HUES6 (cell line): ENCODE results near the gene BICD2.

Source experiments
- H3K27ac ChIP-seq: 2 replicates; pipeline ENCODE4 v1.7.0; 2013; ENCODE audit warnings: low read depth, mild to moderate bottlenecking, low read length, inconsistent platforms
- H3K27me3 ChIP-seq: 2 replicates; pipeline ENCODE4 v1.6.1; 2013; ENCODE audit warnings: low read length; ENCODE audit not compliant: control insufficient read depth, insufficient read depth
- H3K36me3 ChIP-seq: 2 replicates; pipeline ENCODE4 v1.6.1; 2013; ENCODE audit warnings: low read length; ENCODE audit not compliant: control insufficient read depth, insufficient read depth
- H3K4me1 ChIP-seq: 2 replicates; pipeline ENCODE4 v1.6.1; 2013; ENCODE audit warnings: low read length; ENCODE audit not compliant: control insufficient read depth, insufficient read depth
- H3K4me3 ChIP-seq: 2 replicates; pipeline ENCODE4 v1.5.1; 2013; ENCODE audit warnings: low read depth, low read length
- H3K9ac ChIP-seq: one replicate; pipeline ENCODE4 v1.6.1; 2013; ENCODE audit warnings: mild to moderate bottlenecking, low read length
- H3K9me3 ChIP-seq: 2 replicates; pipeline ENCODE4 v1.6.1; 2013; ENCODE audit warnings: low read depth, low read length; ENCODE audit not compliant: control insufficient read depth, insufficient read depth

BICD2 gene

DNA sequence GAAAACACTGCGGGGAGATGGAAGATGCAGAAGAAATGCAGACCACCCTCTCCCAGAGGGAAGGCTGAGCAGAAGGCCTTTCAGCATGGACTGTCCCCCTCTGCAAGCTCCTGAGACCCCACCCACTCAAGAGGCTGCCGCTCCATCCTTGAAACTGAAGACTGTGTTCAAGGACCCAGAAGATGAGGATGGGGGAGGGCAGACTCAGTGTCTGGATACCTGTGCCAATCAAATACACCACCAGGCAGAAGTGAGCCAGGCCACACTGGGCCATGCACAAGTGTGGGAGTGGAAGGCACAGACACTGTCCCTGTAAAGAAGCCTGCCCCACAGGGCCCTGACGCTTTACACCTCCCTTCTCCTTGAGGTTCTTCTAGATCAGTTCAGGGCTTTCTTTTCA lies 54.7 kb downstream of the BICD2 start:
- H3K36me3 ChIP-seq: peaks cover 50% of the 10 kb centered on the region
- H3K27me3 ChIP-seq: no peaks in the 10 kb centered on the region
- H3K9me3 ChIP-seq: no peaks in the 10 kb centered on the region
- no peaks in the 10 kb centered on the region; the same call in 1 of the 2 replicates for H3K4me1 ChIP-seq
- H3K4me3 ChIP-seq: no peak overlapping the region
- H3K27ac ChIP-seq: no peak overlapping the region
- H3K9ac ChIP-seq: no peak overlapping the region

DNA sequence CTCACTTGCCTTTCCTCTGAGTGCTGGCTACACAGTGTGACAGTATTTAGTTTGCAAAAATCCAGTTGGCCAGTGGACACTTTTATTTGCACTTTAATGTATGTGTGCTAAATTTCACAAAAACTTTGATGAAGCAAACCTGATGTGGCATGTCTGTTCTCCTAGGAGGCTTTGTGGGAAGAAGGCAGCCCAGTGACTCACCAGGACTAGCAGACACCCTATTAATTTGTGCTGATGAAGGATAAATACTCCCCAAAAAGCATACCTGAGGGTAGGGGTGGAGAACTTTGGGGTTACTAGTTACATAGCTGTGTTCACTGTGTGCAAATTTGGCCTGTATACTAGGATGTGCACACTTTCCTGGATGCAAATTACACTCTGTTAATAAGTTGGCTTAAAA lies 55.4 kb downstream of the BICD2 start:
- Histone ChIP-seq H3K4me3 (no peak overlapping the region), H3K27me3 (no peaks in the 10 kb centered on the region), H3K4me1 (no peaks in the 10 kb centered on the region; the same call in 1 of the 2 replicates), H3K27ac (no peak overlapping the region), H3K36me3 (peaks cover 43% of the 10 kb centered on the region), H3K9ac (no peak overlapping the region), H3K9me3 (no peaks in the 10 kb centered on the region)

DNA sequence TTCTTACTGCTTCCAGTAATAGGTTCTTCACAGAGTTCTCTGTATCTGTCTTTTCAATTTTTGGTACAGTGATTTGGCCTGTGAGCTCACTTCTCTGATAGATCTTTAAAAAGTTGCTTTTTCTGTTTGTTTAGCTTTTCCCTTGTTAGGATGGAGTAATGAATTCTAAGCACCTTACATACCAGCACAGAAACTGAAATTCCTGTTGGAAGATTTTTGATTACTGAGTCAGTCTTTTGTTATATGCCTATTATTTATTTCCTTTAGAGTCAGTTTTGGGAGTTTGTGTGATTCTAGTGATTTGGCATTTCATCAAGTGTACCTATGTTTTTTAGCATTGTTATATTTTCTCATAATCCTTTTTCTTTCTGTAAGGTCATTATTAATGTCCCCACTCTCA lies 57.1 kb downstream of the BICD2 start:
- no peaks in the 10 kb centered on the region for H3K9me3 ChIP-seq
- peaks cover 26% of the 10 kb centered on the region for H3K36me3 ChIP-seq
- H3K27ac ChIP-seq: no peak overlapping the region
- no peaks in the 10 kb centered on the region; the same call in 1 of the 2 replicates for H3K4me1 ChIP-seq
- H3K27me3 ChIP-seq: no peaks in the 10 kb centered on the region
- no peak overlapping the region for H3K9ac ChIP-seq
- H3K4me3 ChIP-seq: no peak overlapping the region

DNA sequence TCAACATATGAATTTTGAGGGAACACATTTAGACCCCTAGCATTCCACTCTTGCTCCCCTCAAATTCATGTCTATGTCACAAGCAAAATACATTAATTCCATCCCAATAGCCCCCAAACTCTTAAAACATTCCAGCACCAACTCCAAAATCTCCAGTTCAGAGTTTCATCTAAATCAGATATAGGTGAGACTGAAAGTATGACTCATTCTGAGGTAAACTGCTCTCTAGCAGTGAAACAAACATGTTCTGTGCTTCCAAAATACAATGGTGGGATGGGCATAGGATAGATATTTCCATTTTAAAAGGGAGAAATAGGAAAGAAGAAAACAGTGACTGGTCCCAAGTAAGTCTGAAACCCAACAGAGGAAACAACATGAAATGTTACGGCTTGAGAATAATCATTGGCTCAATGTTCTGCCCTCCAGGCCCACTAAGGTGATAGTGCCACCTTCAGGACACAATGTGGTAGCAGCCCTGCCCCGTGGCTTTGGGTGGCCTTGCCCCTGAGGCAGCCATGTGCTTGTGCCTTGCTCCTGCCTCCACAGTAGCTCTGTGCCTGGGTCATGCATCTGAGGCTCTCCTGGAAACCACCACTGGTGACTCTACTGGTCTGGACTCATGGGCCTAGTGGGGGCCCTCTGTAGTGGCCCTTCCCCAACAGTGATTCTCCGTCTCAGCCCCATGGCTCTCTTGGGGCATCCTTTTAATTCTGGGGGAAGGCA lies 58.3 kb downstream of the BICD2 start:
- Histone ChIP-seq H3K9ac (no peak overlapping the region), H3K9me3 (no peaks in the 10 kb centered on the region), H3K4me3 (no peak overlapping the region), H3K4me1 (no peaks in the 10 kb centered on the region; the same call in 1 of the 2 replicates), H3K36me3 (peaks cover 16% of the 10 kb centered on the region), H3K27me3 (no peaks in the 10 kb centered on the region), H3K27ac (no peak overlapping the region)

DNA sequence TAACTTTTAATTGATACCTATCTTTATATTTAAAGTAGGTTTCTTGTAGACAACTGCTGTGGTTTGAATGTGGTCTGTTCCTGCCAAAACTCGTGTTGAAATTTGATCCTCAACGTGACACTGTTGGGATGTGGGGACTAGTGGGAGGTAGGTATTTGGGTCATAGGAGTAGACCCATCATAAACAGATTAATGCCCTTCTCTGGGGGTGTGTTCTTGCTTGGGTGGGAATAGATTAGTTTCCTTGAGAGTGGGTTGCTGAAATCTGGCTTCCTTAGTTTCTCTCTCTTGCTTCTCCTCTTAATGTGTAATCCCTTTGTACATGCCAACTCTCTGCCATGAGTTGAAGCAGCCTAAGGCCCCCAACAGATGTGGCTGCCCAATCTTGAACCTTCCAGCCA lies 60.1 kb downstream of the BICD2 start:
- H3K4me1 ChIP-seq: no peaks in the 10 kb centered on the region; the same call in 1 of the 2 replicates

DNA sequence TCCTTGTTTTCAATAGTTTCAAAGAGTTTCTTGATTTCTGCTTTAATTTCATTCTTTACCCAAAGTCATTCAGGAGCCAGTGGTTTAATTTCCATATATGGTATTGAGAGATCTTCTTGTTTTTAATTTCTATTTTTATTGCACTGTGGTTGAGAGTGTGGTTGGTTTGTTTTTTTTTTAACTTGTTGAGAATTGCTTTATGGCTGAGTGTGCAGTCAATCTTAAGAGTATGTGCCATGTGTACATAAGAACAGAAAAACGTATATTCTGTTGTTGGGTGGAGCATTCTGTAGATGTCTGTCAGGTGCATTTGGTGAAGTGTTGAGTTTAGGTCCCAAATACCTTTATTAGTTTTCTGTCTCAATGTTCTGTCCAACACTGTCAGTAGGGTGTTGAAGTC lies 68.0 kb downstream of the BICD2 start:
- H3K27me3 ChIP-seq: no peaks in the 10 kb centered on the region
- peaks cover 18% of the 10 kb centered on the region; the same call in 1 of the 2 replicates for H3K9me3 ChIP-seq
- H3K4me1 ChIP-seq: no peaks in the 10 kb centered on the region
- no peaks in the 10 kb centered on the region for H3K36me3 ChIP-seq
- no peak overlapping the region for H3K9ac ChIP-seq
- H3K4me3 ChIP-seq: no peak overlapping the region
- no peak overlapping the region for H3K27ac ChIP-seq

More for the DNA sequence above, 60.1 kb downstream of the BICD2 start:
- Histone ChIP-seq H3K27ac (no peak overlapping the region), H3K9ac (no peak overlapping the region), H3K9me3 (no peaks in the 10 kb centered on the region), H3K4me3 (no peak overlapping the region), H3K36me3 (peaks cover 2% of the 10 kb centered on the region; the same call in 1 of the 2 replicates), H3K27me3 (no peaks in the 10 kb centered on the region)

DNA sequence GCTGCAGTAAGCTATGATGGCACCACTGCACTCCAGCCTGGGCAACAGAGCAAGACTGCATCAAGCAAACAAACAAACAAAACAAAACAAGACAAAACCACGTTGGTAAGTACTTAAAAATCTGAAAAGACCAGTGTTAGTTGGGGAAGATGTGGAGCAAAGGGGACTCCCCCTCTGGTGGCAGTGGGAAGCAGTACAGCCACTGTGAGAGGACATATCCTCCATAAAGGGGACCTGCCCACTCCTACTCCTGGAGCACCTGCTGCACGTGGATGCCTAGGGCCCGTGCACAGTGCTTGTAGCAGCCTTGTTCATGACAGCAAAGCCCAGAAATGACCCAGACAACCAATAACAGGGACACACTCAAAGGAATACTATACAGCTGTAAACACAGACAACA lies 77.7 kb downstream of the BICD2 start:
- Histone ChIP-seq H3K9me3 (no peaks in the 10 kb centered on the region), H3K4me3 (no peak overlapping the region), H3K27ac (no peak overlapping the region), H3K27me3 (no peaks in the 10 kb centered on the region), H3K4me1 (no peaks in the 10 kb centered on the region), H3K9ac (no peak overlapping the region), H3K36me3 (no peaks in the 10 kb centered on the region)

DNA sequence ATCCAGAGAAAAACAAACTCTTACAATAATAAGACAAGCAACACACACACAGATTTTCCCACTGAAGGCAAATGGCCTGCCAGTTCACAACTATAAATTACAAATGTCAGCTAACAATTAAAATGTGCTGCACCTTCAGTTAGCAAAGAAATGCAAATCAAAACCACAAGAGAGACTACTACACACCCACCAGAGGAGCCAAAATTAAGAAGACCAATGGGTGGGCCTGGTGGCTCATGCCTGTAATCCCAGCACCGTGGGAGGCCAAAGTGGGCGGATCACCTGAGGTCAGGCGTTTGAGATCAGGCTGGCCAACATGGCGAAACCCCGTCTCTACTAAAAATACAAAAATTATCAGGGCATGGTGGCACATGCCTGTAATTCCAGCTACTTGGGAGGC lies 79.6 kb downstream of the BICD2 start:
- no peaks in the 10 kb centered on the region for H3K9me3 ChIP-seq
- no peak overlapping the region for H3K27ac ChIP-seq
- no peaks in the 10 kb centered on the region for H3K36me3 ChIP-seq
- H3K27me3 ChIP-seq: no peaks in the 10 kb centered on the region
- H3K4me1 ChIP-seq: peaks cover 3% of the 10 kb centered on the region; the same call in 1 of the 2 replicates
- no peak overlapping the region for H3K9ac ChIP-seq
- H3K4me3 ChIP-seq: no peak overlapping the region

DNA sequence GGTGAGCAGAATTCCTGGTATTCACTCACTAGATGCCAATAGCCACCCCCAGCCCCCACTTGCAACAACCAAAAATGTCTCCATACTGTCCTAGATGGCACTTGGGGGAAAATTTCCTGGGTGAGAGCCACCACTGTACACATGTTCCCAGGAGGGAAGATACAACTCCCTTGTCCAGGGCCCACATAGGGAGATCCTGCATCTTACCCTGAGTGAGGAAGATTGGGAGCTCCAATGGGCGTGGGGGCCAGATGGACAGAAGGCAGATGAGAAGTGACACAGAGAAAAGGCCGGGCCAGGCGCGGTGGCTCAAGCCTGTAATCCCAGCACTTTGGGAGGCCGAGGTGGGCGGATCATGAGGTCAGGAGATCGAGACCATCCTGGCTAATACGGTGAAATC lies 82.4 kb downstream of the BICD2 start:
- Histone ChIP-seq H3K27ac (no peak overlapping the region), H3K4me1 (peaks cover 10% of the 10 kb centered on the region), H3K9ac (no peak overlapping the region), H3K4me3 (no peak overlapping the region), H3K9me3 (no peaks in the 10 kb centered on the region), H3K36me3 (no peaks in the 10 kb centered on the region), H3K27me3 (no peaks in the 10 kb centered on the region)

DNA sequence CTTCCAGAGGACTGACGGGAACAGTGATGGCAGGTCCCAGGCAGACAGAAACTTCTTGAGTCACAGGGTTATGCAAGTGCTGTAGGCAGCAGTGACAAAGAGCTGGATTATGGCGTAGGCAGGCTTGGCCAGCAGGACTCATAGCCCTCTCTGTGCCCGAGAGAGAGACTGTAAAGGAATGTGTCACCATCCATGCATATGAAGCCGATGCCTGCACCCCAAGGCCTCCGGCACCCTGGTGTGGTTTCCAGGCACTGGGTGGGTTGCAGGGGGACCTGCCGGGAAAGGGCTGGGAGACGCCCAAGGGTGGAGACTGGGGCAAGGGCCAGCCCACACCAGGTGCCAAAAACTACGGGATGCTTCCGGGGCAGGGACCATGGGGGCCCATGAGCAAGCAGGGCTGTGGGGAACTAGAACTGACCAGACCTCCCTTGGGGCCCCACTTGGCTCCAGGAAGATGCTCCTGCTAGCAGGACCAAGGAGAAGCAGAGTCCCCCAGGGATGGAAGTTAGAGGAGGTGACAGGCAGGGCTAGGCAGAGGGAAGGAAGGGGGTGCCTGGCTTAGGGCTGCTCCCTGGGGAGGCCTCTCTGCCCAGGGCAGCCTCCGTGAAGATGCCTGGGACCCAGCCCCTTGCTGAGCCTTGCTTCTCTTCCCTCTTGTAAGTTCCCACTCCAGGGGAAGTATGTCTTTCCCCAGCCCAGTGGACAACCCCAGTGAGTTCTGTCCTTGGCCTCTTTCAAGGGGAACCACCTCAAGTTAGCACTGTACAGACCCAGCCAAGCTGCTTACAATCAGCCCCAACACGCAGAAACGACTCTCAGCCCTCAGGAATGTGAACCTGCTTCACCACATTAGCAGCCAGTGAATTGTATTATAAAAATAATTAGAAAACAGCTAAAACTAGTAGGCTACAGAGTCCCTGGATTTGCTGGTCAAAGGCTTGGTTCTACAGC lies 84.2 kb downstream of the BICD2 start:
- H3K9ac ChIP-seq: no peak overlapping the region
- no peaks in the 10 kb centered on the region for H3K36me3 ChIP-seq
- no peak overlapping the region for H3K27ac ChIP-seq
- no peaks in the 10 kb centered on the region for H3K9me3 ChIP-seq
- peaks cover 10% of the 10 kb centered on the region for H3K4me1 ChIP-seq
- no peak overlapping the region for H3K4me3 ChIP-seq
- no peaks in the 10 kb centered on the region for H3K27me3 ChIP-seq
